BJ (cell line): ENCODE measurements around the gene FASTKD2. TPM values are rescaled to one million over a fixed set of nuclear protein-coding genes. Genes with fewer than 3 reads are reported as not detected.
A peak's percentile ranks its signal among the peaks of the same experiment; 100 is the strongest.

ENCODE experiments used
- CTCF ChIA-PET: fragments of 350-600 bp; formaldehyde crosslinking; extraction: SDS; loops from one replicate; lab custom pipeline; 2021; ENCODE audit warnings: antibody characterized with exemption, inconsistent platforms; lab: Yijun Ruan, JAX
- POLR2A ChIA-PET: fragments of 300-600 bp; sonication (Branson Sonifier 250); formaldehyde crosslinking; extraction: SDS; loops from one replicate; lab custom pipeline; 2021; ENCODE audit warnings: antibody characterized with exemption; lab: Charles Lee
- DNase-seq: peaks from one replicate; pipeline ENCODE4 v3.0.0-alpha.2; 2011; ENCODE audit warnings: low read depth
- H3K27me3 ChIP-seq: 2 replicates; pipeline ENCODE4 v1.6.0; 2011; ENCODE audit warnings: low read length; ENCODE audit not compliant: control insufficient read depth, insufficient read depth
- H3K36me3 ChIP-seq: 2 replicates; pipeline ENCODE4 v1.5.1; 2011; ENCODE audit warnings: low read length; ENCODE audit not compliant: control insufficient read depth, insufficient read depth
- H3K4me3 ChIP-seq: 2 replicates; pipeline ENCODE4 v1.5.1; 2011; ENCODE audit warnings: low read depth, mild to moderate bottlenecking, control low read depth, low read length
- CTCF ChIP-seq: IDR thresholded peaks from 2 replicates; pipeline ENCODE4 v1.5.1; 2011; ENCODE audit warnings: low read depth, mild to moderate bottlenecking, control low read depth, inconsistent platforms, low read length, moderate library complexity; ENCODE audit not compliant: insufficient read depth
- polyA plus RNA-seq: library from polyadenylated mRNA; depleted of rRNA; stranded (reverse); fragments of >200 nt; gene quantifications from 2 replicates; pipeline ENCODE4 v1.2.3, GENCODE V29; 2011

The FASTKD2 gene
- polyA plus RNA-seq, 1 experiment = 23.1 TPM

GRCh38 chr2:206800506-206801417, 35.4 kb downstream of the FASTKD2 start:
- Histone ChIP-seq H3K27me3 (no peaks in the 10 kb centered on the region), H3K4me3 (no peak overlapping the region), H3K36me3 (no peaks in the 10 kb centered on the region)
- peak; percentile 20 for DNase-seq
- ChIA-PET CTCF (interaction anchor here (0.7 to 6.4 kb wide), 17 partner anchors 10 to 713 kb away, joined by 3 to 41 read pairs (median 4); no protein-coding TSS in a partner anchor), POLR2A (no interaction called here)
- peak; percentile 68 for TF ChIP-seq CTCF

- Histone ChIP-seq H3K36me3 (no peaks in the 10 kb centered on the region), H3K4me3 (no peak overlapping the region), H3K27me3 (no peaks in the 10 kb centered on the region)
- no peak for DNase-seq
- ChIA-PET POLR2A (no interaction called here), CTCF (interaction anchor here (0.8 to 6.4 kb wide), 8 partner anchors 11 to 675 kb away, joined by 3 to 41 read pairs (median 10); no protein-coding TSS in a partner anchor)
- TF ChIP-seq CTCF = no peak
These were observed 36.2 kb downstream of the FASTKD2 start for GRCh38 chr2:206801418-206802189.

GRCh38 chr2:206802654-206803514, 37.5 kb downstream of the FASTKD2 start:
- POLR2A ChIA-PET = no interaction called here
- CTCF ChIA-PET = interaction anchor here (1.3 to 6.4 kb wide), 2 partner anchors 9 to 670 kb away, joined by 4 to 41 read pairs; no protein-coding TSS in a partner anchor
- Histone ChIP-seq H3K27me3 (no peaks in the 10 kb centered on the region), H3K4me3 (no peak overlapping the region), H3K36me3 (no peaks in the 10 kb centered on the region)
- TF ChIP-seq CTCF = no peak
- no peak for DNase-seq

GRCh38 chr2:206804326-206804725, 38.9 kb downstream of the FASTKD2 start:
- Histone ChIP-seq H3K4me3 (no peak overlapping the region), H3K27me3 (no peaks in the 10 kb centered on the region), H3K36me3 (no peaks in the 10 kb centered on the region)
- ChIA-PET CTCF (interaction anchor here (0.6 to 6.4 kb wide), 4 partner anchors 10 to 1388 kb away, joined by 3 to 41 read pairs (median 3); no protein-coding TSS in a partner anchor), POLR2A (no interaction called here)
- TF ChIP-seq CTCF = no peak
- no peak for DNase-seq
